Measurements from ENCODE around the gene KLHL3.

KLHL3 gene

GRCh38 chr5:137621861-137622823, 113.7 kb downstream of the KLHL3 start:
- no peak overlapping the region for H3K4me3 ChIP-seq (ENCODE audit: low read depth, low read length, poor library complexity, severe bottlenecking)
- H3K9me2 ChIP-seq (ENCODE audit: low read depth, low read length) = no peaks in the 10 kb centered on the region
- no peak overlapping the region for H3K4me2 ChIP-seq (ENCODE audit: low read length)
- no peaks in the 10 kb centered on the region for H3F3A ChIP-seq (ENCODE audit: insufficient read depth, low read length)
- TF ChIP-seq CTCF (IDR thresholded peaks at IDR 0.05; ENCODE audit: low read length) = no peak
- no peak for TF ChIP-seq EZH2 (IDR thresholded peaks at IDR 0.05; ENCODE audit: borderline replicate concordance, low read length)
- H3K27me3 ChIP-seq (ENCODE audit: insufficient read depth, low read length) = no peaks in the 10 kb centered on the region
- no peaks in the 10 kb centered on the region for H3K4me1 ChIP-seq (ENCODE audit: insufficient read depth, low read length, severe bottlenecking)
- H4K20me1 ChIP-seq (ENCODE audit: insufficient read depth, low read length) = no peaks in the 10 kb centered on the region
- H3K9ac ChIP-seq (ENCODE audit: low read length) = no peak overlapping the region
- no peaks in the 10 kb centered on the region for H3K9me3 ChIP-seq (ENCODE audit: low read length)
- H3K27ac ChIP-seq (ENCODE audit: low read depth, low read length, poor library complexity, severe bottlenecking) = no peak overlapping the region
- no peaks in the 10 kb centered on the region for H3K79me2 ChIP-seq (ENCODE audit: insufficient read depth, low read length)
- no peaks in the 10 kb centered on the region for H3K36me3 ChIP-seq (ENCODE audit: insufficient read depth, low read length)
- no peak overlapping the region for H2AFZ ChIP-seq (ENCODE audit: low read length)

DNA sequence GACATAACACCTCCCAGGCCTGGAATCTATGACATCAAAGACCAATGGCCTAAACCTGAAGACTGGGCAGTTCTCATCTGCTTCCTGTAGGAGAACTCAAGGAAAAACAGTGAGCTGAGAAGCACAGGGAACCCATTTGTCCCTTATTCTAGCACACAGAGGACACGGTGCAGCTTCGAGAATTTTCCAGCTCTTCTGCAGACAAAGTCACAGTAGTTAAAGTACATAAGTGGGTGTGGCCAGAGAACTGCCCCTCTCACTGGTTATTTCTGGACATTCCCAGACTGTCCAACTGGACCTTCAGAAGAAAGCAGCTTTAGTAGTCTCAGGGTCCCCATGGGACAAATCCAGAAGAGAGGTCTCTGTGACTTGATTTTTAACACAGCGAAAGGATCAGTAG, 114.6 kb downstream of the KLHL3 start:
- Histone ChIP-seq H3K9me2 (ENCODE audit: low read depth, low read length) (no peaks in the 10 kb centered on the region), H2AFZ (ENCODE audit: low read length) (no peak overlapping the region), H3K4me1 (ENCODE audit: insufficient read depth, low read length, severe bottlenecking) (no peaks in the 10 kb centered on the region), H4K20me1 (ENCODE audit: insufficient read depth, low read length) (no peaks in the 10 kb centered on the region), H3K4me2 (ENCODE audit: low read length) (no peak overlapping the region), H3K36me3 (ENCODE audit: insufficient read depth, low read length) (no peaks in the 10 kb centered on the region), H3F3A (ENCODE audit: insufficient read depth, low read length) (no peaks in the 10 kb centered on the region), H3K9me3 (ENCODE audit: low read length) (no peaks in the 10 kb centered on the region), H3K79me2 (ENCODE audit: insufficient read depth, low read length) (no peaks in the 10 kb centered on the region), H3K4me3 (ENCODE audit: low read depth, low read length, poor library complexity, severe bottlenecking) (no peak overlapping the region), H3K27me3 (ENCODE audit: insufficient read depth, low read length) (no peaks in the 10 kb centered on the region), H3K9ac (ENCODE audit: low read length) (no peak overlapping the region), H3K27ac (ENCODE audit: low read depth, low read length, poor library complexity, severe bottlenecking) (no peak overlapping the region)
- TF ChIP-seq CTCF (IDR thresholded peaks at IDR 0.05; ENCODE audit: low read length) = no peak
- TF ChIP-seq EZH2 (IDR thresholded peaks at IDR 0.05; ENCODE audit: borderline replicate concordance, low read length) = no peak

DNA sequence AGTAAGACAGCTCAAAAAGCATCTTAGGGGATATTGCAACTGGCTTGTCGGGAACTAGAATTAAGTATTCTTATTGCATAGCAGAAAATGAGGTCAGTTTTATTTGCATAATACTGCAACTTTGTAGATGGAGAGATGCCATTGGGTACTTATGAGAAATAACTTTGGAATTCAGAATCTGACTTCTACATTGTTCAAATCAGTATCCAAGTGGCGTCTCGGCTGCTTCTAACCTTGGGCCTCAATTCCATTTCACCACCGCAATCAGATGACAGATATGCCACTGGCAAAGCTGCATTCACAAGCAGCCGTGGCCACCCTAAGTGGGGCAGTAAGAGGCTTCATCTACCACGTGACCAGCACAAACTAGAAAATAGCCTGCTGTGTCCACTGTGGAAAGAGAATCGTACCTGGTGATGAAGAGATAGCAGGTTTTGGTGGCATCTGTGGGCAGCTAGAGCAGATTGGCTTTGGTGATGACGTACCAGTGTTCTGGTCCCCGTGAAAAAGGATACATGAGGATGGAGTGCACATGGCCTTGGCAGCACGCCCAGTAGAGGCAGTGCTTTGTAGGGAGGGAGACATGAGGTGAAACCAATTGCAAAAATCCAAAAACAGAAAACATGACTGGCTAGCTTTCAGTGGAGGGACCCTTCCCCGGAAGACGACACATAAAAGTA, 116.6 kb downstream of the KLHL3 start:
- Histone ChIP-seq H3K4me2 (ENCODE audit: low read length) (no peak overlapping the region), H3K4me3 (ENCODE audit: low read depth, low read length, poor library complexity, severe bottlenecking) (no peak overlapping the region)

More for the DNA sequence above, 116.6 kb downstream of the KLHL3 start:
- H3K9me2 ChIP-seq (ENCODE audit: low read depth, low read length) = no peaks in the 10 kb centered on the region
- no peak overlapping the region for H3K27ac ChIP-seq (ENCODE audit: low read depth, low read length, poor library complexity, severe bottlenecking)
- H3K79me2 ChIP-seq (ENCODE audit: insufficient read depth, low read length) = no peaks in the 10 kb centered on the region
- no peaks in the 10 kb centered on the region for H3F3A ChIP-seq (ENCODE audit: insufficient read depth, low read length)
- H2AFZ ChIP-seq (ENCODE audit: low read length) = no peak overlapping the region
- no peak for TF ChIP-seq EZH2 (IDR thresholded peaks at IDR 0.05; ENCODE audit: borderline replicate concordance, low read length)
- TF ChIP-seq CTCF (IDR thresholded peaks at IDR 0.05; ENCODE audit: low read length) = no peak
- H3K27me3 ChIP-seq (ENCODE audit: insufficient read depth, low read length) = no peaks in the 10 kb centered on the region
- H3K9ac ChIP-seq (ENCODE audit: low read length) = no peak overlapping the region
- no peaks in the 10 kb centered on the region for H3K4me1 ChIP-seq (ENCODE audit: insufficient read depth, low read length, severe bottlenecking)
- no peaks in the 10 kb centered on the region for H4K20me1 ChIP-seq (ENCODE audit: insufficient read depth, low read length)
- H3K36me3 ChIP-seq (ENCODE audit: insufficient read depth, low read length) = no peaks in the 10 kb centered on the region
- H3K9me3 ChIP-seq (ENCODE audit: low read length) = no peaks in the 10 kb centered on the region

Measured in OCI-LY1 (cell line).